Fibroblast of peridontal ligament (primary cell): ENCODE data around the gene SMIM26.
A peak's percentile ranks its signal among the peaks of the same experiment; 100 is the strongest.

Experiments
- DNase-seq: peaks from one replicate; pipeline ENCODE4 v3.0.0-alpha.2; 2010; ENCODE audit errors: extremely low read depth

The SMIM26 gene

GRCh38 chr20:18580012-18580411 lies 12.8 kb downstream of the SMIM26 start:
- DNase-seq, result no peak

DNA sequence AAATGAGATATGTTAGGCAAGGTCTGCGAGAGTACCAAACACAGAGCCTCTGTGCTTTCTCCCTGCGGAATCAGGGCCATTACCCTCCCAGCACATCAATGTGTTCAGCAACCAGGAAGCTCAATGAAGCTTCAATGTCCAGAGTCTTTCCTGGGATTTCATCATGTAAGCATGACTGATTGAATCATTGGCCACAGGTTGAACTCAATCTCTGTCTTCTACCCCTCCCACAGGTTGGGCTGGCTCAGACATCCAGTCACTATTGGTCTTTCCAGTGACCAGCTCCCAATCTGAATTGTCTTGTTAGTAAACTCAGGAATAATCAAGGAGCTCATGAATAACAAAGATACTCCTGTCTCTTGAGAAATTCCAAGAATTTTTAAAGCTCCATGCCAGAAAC lies 17.9 kb downstream of the SMIM26 start:
- peak; percentile 59 for DNase-seq

GRCh38 chr20:18587665-18588573 lies 20.7 kb downstream of the SMIM26 start, which contains the start of gene DTD1:
DTD1 (plus strand) TSS chr20:18588054; CDS start chr20:18588073, 19 bp downstream.
- peak; percentile 79 for DNase-seq

- DNase-seq, result peak; percentile 10
Observed at GRCh38 chr20:18588574-18588933, 21.3 kb downstream of the SMIM26 start.

DNA sequence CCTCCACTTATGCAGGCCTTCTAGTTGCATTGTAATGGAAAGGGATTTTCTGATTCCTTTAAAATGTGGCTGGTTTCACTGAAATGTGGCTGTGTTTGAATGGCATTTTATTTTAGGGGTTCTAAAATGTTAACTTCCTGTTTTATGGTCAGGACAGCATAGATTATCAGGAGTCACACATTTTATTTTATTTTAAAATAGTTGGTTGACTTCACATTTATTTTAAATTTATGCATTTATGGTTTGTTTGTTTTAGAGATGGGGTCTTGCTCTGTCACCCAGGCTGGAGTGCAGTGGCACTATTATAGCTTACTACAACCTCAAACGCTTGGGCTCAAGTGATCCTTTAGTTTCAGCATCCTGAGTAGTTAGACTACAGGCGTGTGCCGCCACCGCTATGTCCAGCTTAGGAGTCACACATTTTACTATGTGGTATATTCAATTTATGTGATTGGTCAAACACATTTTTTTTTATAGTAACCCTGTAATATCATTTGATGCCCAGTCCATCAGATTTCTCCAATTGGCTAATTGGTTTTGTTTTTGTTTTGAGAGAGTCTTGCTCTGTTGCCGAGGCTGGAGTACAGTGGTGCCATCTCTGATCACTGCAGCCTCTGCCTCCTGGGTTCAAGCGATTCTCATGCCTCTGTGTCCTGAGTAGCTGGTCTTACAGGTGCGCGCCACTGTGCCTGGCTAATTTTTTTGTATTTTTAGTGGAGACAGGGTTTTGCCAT lies 22.9 kb downstream of the SMIM26 start:
- DNase-seq, result no peak

- DNase-seq, result no peak
Observed at GRCh38 chr20:18596270-18596669, 29.0 kb downstream of the SMIM26 start.

DNA sequence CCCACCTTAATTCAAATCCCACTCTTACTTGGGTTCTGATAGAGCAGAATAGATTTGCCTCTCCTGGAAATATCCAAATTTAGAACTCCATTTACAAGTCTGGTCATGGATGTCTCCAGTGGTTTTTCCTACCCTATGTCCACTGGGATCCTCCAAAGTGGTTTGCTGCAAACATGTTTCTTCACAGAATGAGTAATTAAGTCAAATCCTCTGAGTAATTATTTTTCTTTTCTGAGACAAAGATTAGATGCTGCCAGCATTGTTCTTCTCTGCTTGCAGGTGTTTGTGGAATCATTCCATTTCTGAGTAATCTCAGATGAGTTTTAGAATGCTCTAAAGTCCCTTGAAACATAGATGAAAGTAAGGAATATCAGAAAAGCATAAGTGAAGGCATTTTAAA lies 42.5 kb downstream of the SMIM26 start:
- DNase-seq, result no peak

- no peak for DNase-seq
Observed at GRCh38 chr20:18611492-18611891, 44.3 kb downstream of the SMIM26 start.

GRCh38 chr20:18613553-18613952 lies 46.3 kb downstream of the SMIM26 start:
- DNase-seq, result no peak

DNA sequence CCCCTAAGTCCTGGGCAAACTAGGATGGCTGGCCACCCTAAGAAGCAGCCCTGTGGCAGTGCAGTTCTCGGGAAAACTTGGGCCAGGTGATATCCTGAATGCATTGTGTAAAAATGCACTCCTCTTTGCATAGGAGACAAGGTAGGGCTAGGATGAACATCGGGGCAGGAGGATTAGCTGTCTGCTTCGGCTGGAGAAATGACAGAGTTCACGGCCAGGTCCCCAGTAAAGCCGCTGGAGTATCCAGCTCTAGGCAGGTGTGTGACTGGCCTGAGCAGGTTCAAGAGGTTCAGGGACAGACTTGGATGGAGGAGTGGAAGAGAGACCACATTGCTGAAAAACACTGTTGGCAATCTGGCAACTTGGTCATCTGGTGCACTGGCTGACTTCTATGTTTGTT lies 47.0 kb downstream of the SMIM26 start:
- DNase-seq, result no peak

DNA sequence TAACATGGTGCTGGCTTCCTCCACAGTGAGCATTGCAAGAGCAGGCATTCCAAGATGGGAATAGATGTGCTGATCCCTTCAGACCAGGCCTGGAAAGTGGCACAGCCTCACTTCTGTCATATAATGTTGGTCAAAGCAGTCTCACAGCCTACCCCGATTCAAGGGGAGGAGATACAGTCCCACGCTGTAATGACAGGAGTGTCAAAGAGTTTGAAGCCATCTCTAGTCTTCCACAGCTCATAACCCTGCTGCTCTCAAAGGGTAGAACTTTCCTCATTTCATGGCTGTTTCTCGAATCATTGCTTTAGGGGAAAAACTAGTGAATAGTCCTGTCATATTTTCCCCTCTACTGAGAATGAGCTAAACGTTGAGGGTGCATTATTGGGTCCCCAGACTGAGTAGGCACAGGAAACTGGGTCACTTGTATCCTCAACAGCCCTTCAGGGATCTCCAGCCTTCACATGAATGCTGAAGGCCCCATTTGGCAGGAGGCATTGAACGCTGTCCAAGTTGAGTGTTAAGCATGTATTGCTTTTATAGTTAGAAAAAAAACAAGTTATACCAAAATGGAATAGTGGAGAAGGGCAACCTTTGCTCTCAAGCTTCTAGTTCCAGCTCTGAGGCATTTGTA lies 47.9 kb downstream of the SMIM26 start:
- DNase-seq, result peak; percentile 6
